ENCODE measurements around the gene DYNC2H1.

DNA sequence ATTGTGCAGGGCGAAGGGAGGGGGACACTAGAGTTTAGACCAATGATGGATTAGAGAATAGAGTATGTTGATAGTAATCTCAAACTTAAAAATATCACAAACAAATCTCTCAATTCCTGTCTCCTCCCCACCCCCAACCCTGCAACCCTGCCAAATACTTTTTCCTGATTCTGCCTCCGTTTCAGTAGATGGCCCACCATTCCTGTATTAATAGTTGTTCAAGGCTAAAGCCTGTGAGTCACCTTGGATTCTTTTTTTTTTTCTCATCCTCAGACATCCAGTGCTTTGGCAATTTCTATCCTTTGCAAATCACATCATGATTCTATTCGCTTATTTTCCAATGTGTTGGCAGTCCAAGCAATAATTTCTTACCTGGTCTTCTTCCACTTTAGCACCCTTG is 207.9 kb downstream of the DYNC2H1 start:
- TF ChIP-seq ARNT (IDR thresholded peaks at IDR 0.05), result no peak
- no peak for TF ChIP-seq ELF4 (IDR thresholded peaks at IDR 0.05)
- TF ChIP-seq FOXK2 (IDR thresholded peaks at IDR 0.05), result no peak

Measured in HEK293T (cell line).